HepG2 (cell line): ENCODE measurements around the gene AMZ1. TPM values are rescaled to one million over a fixed set of nuclear protein-coding genes. Genes with fewer than 3 reads are reported as not detected.

Experiments used
- AHR ChIP-seq: IDR thresholded peaks from 2 replicates; pipeline ENCODE4 v1.6.1; 2018; ENCODE audit warnings: missing genetic modification reagents, missing compliant biosample characterization
- CBX1 ChIP-seq: IDR thresholded peaks from one replicate; pipeline ENCODE4 v1.6.1; 2016; ENCODE audit warnings: antibody characterized with exemption, low read depth
- CREB1 ChIP-seq, 2 experiments: fragments of 450-650 bp in 1 of 2; IDR thresholded peaks; 2 replicates each; pipeline ENCODE4 v1.6.1; 2016 to 2017; ENCODE audit warnings: control low read depth in 1 of 2, mild to moderate bottlenecking in 1 of 2, missing compliant biosample characterization in 1 of 2, missing genetic modification characterization in 1 of 2
- CSRNP1 ChIP-seq: sonication (generic); formaldehyde crosslinking; IDR thresholded peaks from 2 replicates; pipeline ENCODE4 v1.8.1; 2023; ENCODE audit warnings: mild to moderate bottlenecking, missing genetic modification reagents
- DRAP1 ChIP-seq: IDR thresholded peaks from 2 replicates; pipeline ENCODE4 v1.6.1; 2016; ENCODE audit warnings: missing genetic modification reagents, missing compliant biosample characterization
- ELF1 ChIP-seq: sonication (generic); formaldehyde crosslinking; IDR thresholded peaks from 2 replicates; pipeline ENCODE4 v1.4.0; 2020; ENCODE audit warnings: missing genetic modification reagents
- HCFC1 ChIP-seq: fragments of 150-350 bp; IDR thresholded peaks from 2 replicates; pipeline ENCODE4 v1.6.1; 2014; ENCODE audit warnings: low read depth, low read length
- HDAC6 ChIP-seq: fragments of 200-600 bp; sonication (generic); IDR thresholded peaks from 2 replicates; pipeline ENCODE4 v1.7.0; 2017; ENCODE audit warnings: mild to moderate bottlenecking, antibody characterized with exemption, low read length, low read depth
- LBX2 ChIP-seq: sonication (generic); formaldehyde crosslinking; IDR thresholded peaks from 2 replicates; pipeline ENCODE4 v1.5.0; 2020; ENCODE audit warnings: missing genetic modification reagents, mild to moderate bottlenecking, borderline replicate concordance
- NFYC ChIP-seq: IDR thresholded peaks from 2 replicates; pipeline ENCODE4 v1.6.1; 2016; ENCODE audit warnings: missing genetic modification reagents, missing compliant biosample characterization
- REL ChIP-seq: sonication (generic); formaldehyde crosslinking; conservative IDR thresholded peaks from 2 replicates; pipeline ENCODE4 v1.8.0; 2022; ENCODE audit warnings: mild to moderate bottlenecking, missing genetic modification reagents, moderate library complexity
- ZC3H13 ChIP-seq: sonication (generic); formaldehyde crosslinking; IDR thresholded peaks from 2 replicates; pipeline ENCODE4 v1.8.1; 2023; ENCODE audit warnings: mild to moderate bottlenecking, missing genetic modification reagents, moderate library complexity
- ZNF10 ChIP-seq: sonication (generic); formaldehyde crosslinking; IDR thresholded peaks from 2 replicates; pipeline ENCODE4 v1.4.0; 2020; ENCODE audit warnings: mild to moderate bottlenecking, low read depth, missing genetic modification reagents, borderline replicate concordance
- ZNF331 ChIP-seq: sonication (generic); formaldehyde crosslinking; IDR thresholded peaks from 2 replicates; pipeline ENCODE4 v1.4.0; 2020; ENCODE audit warnings: missing genetic modification reagents
- ZNF549 ChIP-seq: sonication (generic); formaldehyde crosslinking; IDR thresholded peaks from 2 replicates; pipeline ENCODE4 v1.5.0; 2020; ENCODE audit warnings: missing genetic modification reagents
- polyA plus RNA-seq, 8 experiments: library from polyadenylated mRNA; depleted of rRNA in 3 of 8; stranded (reverse) in 7 of 8; unstranded in 1 of 8; fragments of >200 nt; fragmentation: Illumina TruSeq in 4 of 8; extraction: Trizol in 4 of 8; gene quantifications; 2 replicates each; pipeline versions ENCODE4 v1.2.1 to v1.2.3, GENCODE V29; 2011 to 2016; ENCODE audit warnings: low read depth in 4 of 8, missing spikeins in 1 of 8, mixed read lengths in 1 of 8; ENCODE audit not compliant: insufficient read depth in 1 of 8
- total RNA-seq, 5 experiments: library from RNA; depleted of rRNA; stranded (reverse); fragments of >200 nt; fragmentation: Illumina TruSeq; extraction: Trizol; gene quantifications; 2 replicates each; pipeline ENCODE4 v1.2.3, GENCODE V29; 2016; ENCODE audit warnings: low read depth in 1 of 5
- TF ChIP-seq, protein P1 (sequence below), 2 experiments: sonication (generic) in 1 of 2; formaldehyde crosslinking in 1 of 2; IDR thresholded peaks; 2 replicates each; pipeline versions ENCODE4 v1.4.0 to v1.6.1; 2016 to 2020; ENCODE audit warnings: borderline replicate concordance in 1 of 2, low read depth in 1 of 2, mild to moderate bottlenecking in 1 of 2, missing genetic modification reagents in 1 of 2
- TF ChIP-seq, protein P2 (sequence below): IDR thresholded peaks from 2 replicates; pipeline ENCODE4 v1.4.0; 2020; ENCODE audit warnings: mild to moderate bottlenecking, missing genetic modification reagents

AMZ1 gene
- total and polyA plus RNA-seq, 2 of the 13 experiments (the other 11 are each of a cell fraction or from before 2014, with no cell fraction given), result 0.03 TPM; not detected in 1

GRCh38 chr7:2638224-2638991, 49.6 kb upstream of the AMZ1 start (continued):
- TF ChIP-seq ZNF10, result no peak
- no peak for TF ChIP-seq HCFC1
- TF ChIP-seq, protein P1, sequence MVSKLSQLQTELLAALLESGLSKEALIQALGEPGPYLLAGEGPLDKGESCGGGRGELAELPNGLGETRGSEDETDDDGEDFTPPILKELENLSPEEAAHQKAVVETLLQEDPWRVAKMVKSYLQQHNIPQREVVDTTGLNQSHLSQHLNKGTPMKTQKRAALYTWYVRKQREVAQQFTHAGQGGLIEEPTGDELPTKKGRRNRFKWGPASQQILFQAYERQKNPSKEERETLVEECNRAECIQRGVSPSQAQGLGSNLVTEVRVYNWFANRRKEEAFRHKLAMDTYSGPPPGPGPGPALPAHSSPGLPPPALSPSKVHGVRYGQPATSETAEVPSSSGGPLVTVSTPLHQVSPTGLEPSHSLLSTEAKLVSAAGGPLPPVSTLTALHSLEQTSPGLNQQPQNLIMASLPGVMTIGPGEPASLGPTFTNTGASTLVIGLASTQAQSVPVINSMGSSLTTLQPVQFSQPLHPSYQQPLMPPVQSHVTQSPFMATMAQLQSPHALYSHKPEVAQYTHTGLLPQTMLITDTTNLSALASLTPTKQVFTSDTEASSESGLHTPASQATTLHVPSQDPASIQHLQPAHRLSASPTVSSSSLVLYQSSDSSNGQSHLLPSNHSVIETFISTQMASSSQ (IDR thresholded peaks at IDR 0.05; ENCODE audit: low read depth), result 0 out of 2 replicates have a peak, but pooled peaks have one; percentile 19
- TF ChIP-seq, protein P1 (CRISPR knock-in tag; IDR thresholded peaks at IDR 0.05; ENCODE audit: borderline replicate concordance), result peak; percentile 69
- no peak for TF ChIP-seq CBX1
- no peak for TF ChIP-seq CREB1 (IDR thresholded peaks at IDR 0.05)
- no peak for TF ChIP-seq CREB1 (CRISPR knock-in tag; IDR thresholded peaks at IDR 0.05)
- no peak for TF ChIP-seq DRAP1 (CRISPR knock-in tag)
- peak; percentile 83; the same call in 1 of the 2 replicates for TF ChIP-seq CSRNP1 (CRISPR knock-in tag)
- no peak for TF ChIP-seq ZNF549 (CRISPR knock-in tag)
- TF ChIP-seq, protein P2, sequence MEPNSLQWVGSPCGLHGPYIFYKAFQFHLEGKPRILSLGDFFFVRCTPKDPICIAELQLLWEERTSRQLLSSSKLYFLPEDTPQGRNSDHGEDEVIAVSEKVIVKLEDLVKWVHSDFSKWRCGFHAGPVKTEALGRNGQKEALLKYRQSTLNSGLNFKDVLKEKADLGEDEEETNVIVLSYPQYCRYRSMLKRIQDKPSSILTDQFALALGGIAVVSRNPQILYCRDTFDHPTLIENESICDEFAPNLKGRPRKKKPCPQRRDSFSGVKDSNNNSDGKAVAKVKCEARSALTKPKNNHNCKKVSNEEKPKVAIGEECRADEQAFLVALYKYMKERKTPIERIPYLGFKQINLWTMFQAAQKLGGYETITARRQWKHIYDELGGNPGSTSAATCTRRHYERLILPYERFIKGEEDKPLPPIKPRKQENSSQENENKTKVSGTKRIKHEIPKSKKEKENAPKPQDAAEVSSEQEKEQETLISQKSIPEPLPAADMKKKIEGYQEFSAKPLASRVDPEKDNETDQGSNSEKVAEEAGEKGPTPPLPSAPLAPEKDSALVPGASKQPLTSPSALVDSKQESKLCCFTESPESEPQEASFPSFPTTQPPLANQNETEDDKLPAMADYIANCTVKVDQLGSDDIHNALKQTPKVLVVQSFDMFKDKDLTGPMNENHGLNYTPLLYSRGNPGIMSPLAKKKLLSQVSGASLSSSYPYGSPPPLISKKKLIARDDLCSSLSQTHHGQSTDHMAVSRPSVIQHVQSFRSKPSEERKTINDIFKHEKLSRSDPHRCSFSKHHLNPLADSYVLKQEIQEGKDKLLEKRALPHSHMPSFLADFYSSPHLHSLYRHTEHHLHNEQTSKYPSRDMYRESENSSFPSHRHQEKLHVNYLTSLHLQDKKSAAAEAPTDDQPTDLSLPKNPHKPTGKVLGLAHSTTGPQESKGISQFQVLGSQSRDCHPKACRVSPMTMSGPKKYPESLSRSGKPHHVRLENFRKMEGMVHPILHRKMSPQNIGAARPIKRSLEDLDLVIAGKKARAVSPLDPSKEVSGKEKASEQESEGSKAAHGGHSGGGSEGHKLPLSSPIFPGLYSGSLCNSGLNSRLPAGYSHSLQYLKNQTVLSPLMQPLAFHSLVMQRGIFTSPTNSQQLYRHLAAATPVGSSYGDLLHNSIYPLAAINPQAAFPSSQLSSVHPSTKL, result peak; percentile 87
- 0 out of 2 replicates have a peak, but pooled peaks have one; percentile 23 for TF ChIP-seq AHR (CRISPR knock-in tag)
- TF ChIP-seq REL, result peak; percentile 40; the same call in 1 of the 2 replicates
- TF ChIP-seq NFYC, result no peak
- TF ChIP-seq ZC3H13 (CRISPR knock-in tag), result peak; percentile 65; the same call in 1 of the 2 replicates
- TF ChIP-seq HDAC6, result no peak
- TF ChIP-seq LBX2 (CRISPR knock-in tag), result no peak
- no peak; the same call in 1 of the 2 replicates for TF ChIP-seq ELF1
- TF ChIP-seq ZNF331 (CRISPR knock-in tag), result peak; percentile 73
